T-helper 9 cell (primary cell): ENCODE data around the gene GINS1.

ENCODE experiments used
- DNase-seq: peaks from one replicate; pipeline ENCODE4 v3.0.0-alpha.2; 2020

GINS1 gene

DNA sequence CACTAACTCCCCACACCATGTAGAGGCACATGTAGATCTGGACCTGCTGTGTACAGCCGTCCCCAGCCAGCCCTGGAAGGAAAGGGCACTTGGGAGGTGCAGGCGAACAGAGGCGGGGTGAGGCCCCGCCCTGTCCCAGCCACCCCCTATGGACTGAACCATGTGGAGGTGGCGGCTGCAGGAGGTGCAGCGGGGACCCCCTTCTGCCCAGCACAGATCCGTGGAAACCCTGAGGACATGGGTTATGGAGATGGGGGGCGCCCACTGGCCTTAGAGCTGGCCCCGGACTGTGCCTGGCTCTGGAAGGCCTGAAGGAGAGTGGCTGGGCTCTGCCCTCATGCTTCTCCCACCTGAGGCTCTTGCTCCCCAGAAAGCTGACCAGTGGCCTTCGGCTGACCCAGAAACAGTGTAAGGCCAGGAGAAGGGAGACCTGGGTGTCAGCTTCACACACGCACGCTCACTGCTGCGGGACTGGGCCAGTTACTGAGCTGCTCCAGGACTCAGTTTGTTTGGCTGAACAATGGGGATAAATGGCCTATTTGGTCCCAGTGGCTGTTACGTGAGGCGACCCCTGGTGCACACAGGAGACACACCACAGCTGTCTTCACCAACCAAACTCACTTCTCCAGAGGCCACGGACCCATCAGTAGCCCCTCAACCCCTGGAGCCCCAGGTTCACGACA is 87.2 kb downstream of the GINS1 start:
- no peak for DNase-seq

DNA sequence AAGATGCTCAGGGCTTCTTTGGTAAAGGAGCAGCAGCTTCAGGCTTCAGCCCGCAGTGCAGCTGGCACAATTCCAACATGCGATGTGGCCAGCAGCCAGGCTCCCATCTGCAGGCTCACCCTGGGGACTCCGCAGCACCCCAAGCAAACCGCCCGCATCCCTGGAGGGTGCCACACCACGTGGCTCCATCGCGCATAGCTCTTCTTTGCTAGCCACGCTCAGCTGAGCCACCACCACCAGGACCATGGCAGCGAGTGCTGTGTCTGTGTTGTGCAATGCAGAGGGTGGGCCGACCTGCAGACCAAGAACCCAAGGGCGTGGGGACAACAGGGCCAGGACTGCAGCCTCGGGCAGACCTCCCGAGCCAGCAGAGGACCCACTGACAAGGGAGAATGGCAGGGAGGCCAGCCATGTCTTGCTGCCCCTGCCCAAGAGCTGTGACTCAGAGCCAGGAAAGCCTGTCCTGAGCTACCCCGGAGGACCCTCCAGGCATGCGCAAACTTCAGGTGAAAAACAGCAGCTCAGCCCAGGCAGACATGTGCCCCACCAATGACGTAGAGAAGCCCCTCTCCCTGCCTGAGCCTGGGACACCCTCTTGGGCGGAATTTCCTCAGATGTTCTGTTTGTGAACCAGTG is 87.8 kb downstream of the GINS1 start:
- no peak for DNase-seq

DNA sequence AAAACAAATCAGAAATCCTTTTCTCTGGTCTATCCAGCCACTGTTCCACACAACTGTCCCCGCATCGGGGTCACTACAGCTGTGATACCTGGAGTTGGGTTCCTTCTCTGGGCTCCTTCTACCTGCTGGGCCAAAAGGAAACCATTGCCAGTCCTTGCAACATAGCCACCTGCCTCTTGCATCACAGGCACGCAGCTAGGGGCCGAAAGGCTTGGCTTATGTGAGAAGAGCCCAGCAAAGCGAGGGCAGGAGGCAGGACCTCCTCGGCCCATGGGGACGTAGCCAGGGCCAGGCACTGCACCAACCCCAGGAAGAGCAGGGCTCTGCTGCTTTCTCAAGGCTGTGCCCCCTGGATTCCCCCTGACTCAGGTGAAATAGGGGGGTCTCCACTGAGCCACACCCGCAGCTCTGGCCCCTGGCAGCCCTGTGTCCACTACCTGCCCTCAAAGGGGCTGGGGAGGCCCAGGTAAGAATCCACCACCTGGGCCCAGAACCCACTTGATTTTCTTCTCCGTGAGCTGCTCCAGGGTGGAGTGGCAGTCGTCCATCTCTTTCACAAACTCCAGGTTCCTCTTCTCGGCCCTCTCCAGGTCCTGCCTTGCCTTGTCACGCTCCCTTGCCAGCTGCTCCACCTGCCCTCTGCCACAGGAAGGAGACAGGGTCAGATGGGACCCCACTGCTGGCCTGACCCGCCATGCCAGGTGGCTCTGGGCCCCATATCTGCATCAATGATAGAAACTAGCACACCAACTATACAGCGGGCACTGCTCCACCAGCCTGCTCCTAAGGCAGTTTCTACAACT is 88.9 kb downstream of the GINS1 start:
- DNase-seq = no peak

DNA sequence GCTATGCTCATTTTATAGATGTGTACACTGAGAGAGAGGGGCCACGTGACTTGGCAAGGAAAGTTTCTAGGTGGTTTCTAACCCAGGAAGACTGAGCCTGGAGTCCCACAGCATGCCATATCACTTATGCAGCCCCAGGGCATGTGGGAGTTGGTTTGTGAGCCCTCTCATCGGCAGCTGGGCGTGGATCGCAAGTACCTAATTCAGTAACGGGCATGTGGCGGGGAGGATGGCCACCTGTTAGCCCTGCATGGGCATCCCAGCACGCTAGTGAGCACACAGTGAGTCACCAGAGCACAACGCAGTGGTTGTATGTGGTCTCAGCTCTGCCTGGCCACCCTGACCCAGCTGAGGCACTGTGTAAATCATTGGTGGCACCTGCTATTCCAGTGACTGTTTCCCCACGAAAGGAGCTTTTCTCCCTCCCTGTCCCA is 89.5 kb downstream of the GINS1 start:
- no peak for DNase-seq

DNA sequence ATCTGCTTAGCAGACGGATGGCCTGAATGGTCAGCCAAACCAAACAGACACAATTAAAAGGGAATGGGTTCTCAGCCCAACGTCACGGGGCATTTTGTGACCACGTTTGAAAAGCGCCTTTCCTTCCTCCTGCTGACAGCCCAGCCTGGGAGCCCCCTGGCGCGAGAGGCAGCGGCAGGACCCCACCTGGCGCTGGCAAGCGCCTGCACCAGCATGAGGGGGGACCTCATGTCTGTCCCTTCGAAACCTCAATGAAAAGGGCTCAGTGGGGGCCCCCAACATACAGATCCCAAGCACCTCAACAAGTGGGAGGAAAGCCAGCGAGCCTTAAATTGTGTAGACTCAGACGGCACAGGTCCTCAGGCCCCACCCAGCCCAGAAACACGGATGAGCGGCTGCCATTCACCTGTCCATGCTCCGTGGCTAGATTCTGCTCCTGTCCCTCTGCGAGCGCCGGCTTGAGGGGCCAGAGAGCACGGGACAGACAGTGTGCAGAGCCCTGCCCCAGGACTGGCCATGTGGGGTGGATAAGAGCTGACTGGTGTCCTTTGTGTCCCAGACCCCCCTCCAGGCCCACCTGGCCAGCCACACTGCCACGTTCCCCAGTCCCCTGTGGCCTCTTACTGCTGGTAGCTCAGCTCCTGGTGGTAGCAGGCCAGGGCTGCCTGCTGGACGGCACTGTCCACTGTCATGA is 90.3 kb downstream of the GINS1 start:
- DNase-seq = no peak
